ENCODE results near the gene PACSIN3. TPM values are rescaled to one million over a fixed set of nuclear protein-coding genes. Genes with fewer than 3 reads are reported as not detected.

Gene PACSIN3
- total RNA-seq, 1 experiment from 2014 or later, result 63.1 TPM

- TF ChIP-seq CTCF (IDR thresholded peaks at IDR 0.05 in 2 of 3, conservative IDR thresholded peaks at IDR 0.05 in 1 of 3; ENCODE audit: borderline replicate concordance in 1 of 3, insufficient read depth in 1 of 3, low read depth in 2 of 3, low read length in 2 of 3), result no peak
- TF ChIP-seq, protein P1, sequence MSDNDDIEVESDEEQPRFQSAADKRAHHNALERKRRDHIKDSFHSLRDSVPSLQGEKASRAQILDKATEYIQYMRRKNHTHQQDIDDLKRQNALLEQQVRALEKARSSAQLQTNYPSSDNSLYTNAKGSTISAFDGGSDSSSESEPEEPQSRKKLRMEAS (IDR thresholded peaks at IDR 0.05), result no peak
Measured at GRCh38 chr11:47183031-47183856, 3.0 kb downstream of the PACSIN3 start (continued).

GRCh38 chr11:47182380-47182779 is 3.9 kb downstream of the PACSIN3 start:
- no peak for DNase-seq (ENCODE audit: low read depth, low spot score)
- Histone ChIP-seq H3K36me3 (ENCODE audit: control insufficient read depth in 1 of 2, insufficient read depth in 2 of 2, low read length in 2 of 2) (no peaks in the 10 kb centered on the region; a peak in 1 of 4 replicates), H3K4me3 (replicated peaks in 1 of 2; ENCODE audit: low read depth in 1 of 2, low read length in 2 of 2) (no peak overlapping the region), H2AFZ (ENCODE audit: low read depth, low read length, poor library complexity, severe bottlenecking) (no peak overlapping the region), H3K79me2 (ENCODE audit: insufficient read depth, low read length) (peaks cover 33% of the 10 kb centered on the region), H3K9me2 (ENCODE audit: insufficient read depth) (no peaks in the 10 kb centered on the region), H3K4me1 (ENCODE audit: control insufficient read depth in 1 of 2, insufficient read depth in 2 of 2, low read length in 2 of 2) (peaks cover 18 to 34% of the 10 kb centered on the region in 2 experiments), H3K27ac (ENCODE audit: low read depth, low read length) (no peak overlapping the region), H3K9me3 (ENCODE audit: control insufficient read depth in 1 of 2, insufficient read depth in 1 of 2, low read depth in 1 of 2, low read length in 2 of 2) (no peaks in the 10 kb centered on the region), H3K4me2 (ENCODE audit: low read length) (no peak overlapping the region), H4K20me1 (ENCODE audit: insufficient read depth) (no peaks in the 10 kb centered on the region), H3K27me3 (ENCODE audit: insufficient read depth, low read length) (no peaks in the 10 kb centered on the region), H3K9ac (ENCODE audit: low read length) (no peak overlapping the region)
- BruUV-seq (replicated peaks), result no TSS peak
- TF ChIP-seq ZNF274 (IDR thresholded peaks at IDR 0.05; ENCODE audit: low read depth, low read length), result no peak
- no peak for TF ChIP-seq CBX3 (IDR thresholded peaks at IDR 0.05; ENCODE audit: low read depth)
- no peak for TF ChIP-seq FOSL1 (IDR thresholded peaks at IDR 0.05; ENCODE audit: low read depth)
- no peak for TF ChIP-seq ELF1 (IDR thresholded peaks at IDR 0.05; ENCODE audit: borderline replicate concordance, low read depth)
- TF ChIP-seq CEBPB (IDR thresholded peaks at IDR 0.05; ENCODE audit: low read depth), result no peak
- no peak for TF ChIP-seq RAD21 (IDR thresholded peaks at IDR 0.05; ENCODE audit: low read depth)
- ATAC-seq, result no peak
- intact Hi-C loops (cut with micrococcal nuclease), result no loop called here
- POLR2A ChIA-PET, result no interaction called here
- RAD21 ChIA-PET (ENCODE audit: low non-redundant PET in 1 of 2, low total read pairs in 2 of 2, uncharacterized antibody in 2 of 2, unreplicated experiment in 2 of 2), result no interaction called here
- CTCF ChIA-PET, result no interaction called here

All from HCT116 (cell line).